ENCODE data around the gene PLEKHN1. TPM values are rescaled to one million over a fixed set of nuclear protein-coding genes. Genes with fewer than 3 reads are reported as not detected.

Gene PLEKHN1
- total RNA-seq, 1 experiment from 2014 or later, result 9.1 TPM

GRCh38 chr1:995665-996633 is 29.7 kb downstream of the PLEKHN1 start:
- no peak overlapping the region for H2AFZ ChIP-seq
- H3K4me1 ChIP-seq (replicated peaks; ENCODE audit: insufficient read depth), result no peaks in the 10 kb centered on the region
- DNase-seq, result no peak
- H3K9me2 ChIP-seq (ENCODE audit: insufficient read depth), result no peaks in the 10 kb centered on the region
- no peak overlapping the region for H3K27ac ChIP-seq
- no TSS peak for BruUV-seq (replicated peaks)
- no peaks in the 10 kb centered on the region for H3K27me3 ChIP-seq (ENCODE audit: insufficient read depth, low read depth)
- CTCF ChIA-PET, result no interaction called here
- peaks cover 11% of the 10 kb centered on the region for H3K79me2 ChIP-seq (ENCODE audit: low read depth)
- H3K4me3 ChIP-seq, result no peak overlapping the region
- H3F3A ChIP-seq (ENCODE audit: insufficient read depth, low read depth), result peaks cover 18% of the 10 kb centered on the region; the same call in 1 of the 2 replicates
- TF ChIP-seq, protein P1, sequence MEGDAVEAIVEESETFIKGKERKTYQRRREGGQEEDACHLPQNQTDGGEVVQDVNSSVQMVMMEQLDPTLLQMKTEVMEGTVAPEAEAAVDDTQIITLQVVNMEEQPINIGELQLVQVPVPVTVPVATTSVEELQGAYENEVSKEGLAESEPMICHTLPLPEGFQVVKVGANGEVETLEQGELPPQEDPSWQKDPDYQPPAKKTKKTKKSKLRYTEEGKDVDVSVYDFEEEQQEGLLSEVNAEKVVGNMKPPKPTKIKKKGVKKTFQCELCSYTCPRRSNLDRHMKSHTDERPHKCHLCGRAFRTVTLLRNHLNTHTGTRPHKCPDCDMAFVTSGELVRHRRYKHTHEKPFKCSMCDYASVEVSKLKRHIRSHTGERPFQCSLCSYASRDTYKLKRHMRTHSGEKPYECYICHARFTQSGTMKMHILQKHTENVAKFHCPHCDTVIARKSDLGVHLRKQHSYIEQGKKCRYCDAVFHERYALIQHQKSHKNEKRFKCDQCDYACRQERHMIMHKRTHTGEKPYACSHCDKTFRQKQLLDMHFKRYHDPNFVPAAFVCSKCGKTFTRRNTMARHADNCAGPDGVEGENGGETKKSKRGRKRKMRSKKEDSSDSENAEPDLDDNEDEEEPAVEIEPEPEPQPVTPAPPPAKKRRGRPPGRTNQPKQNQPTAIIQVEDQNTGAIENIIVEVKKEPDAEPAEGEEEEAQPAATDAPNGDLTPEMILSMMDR (conservative IDR thresholded peaks at IDR 0.05), result no peak
- no peak for TF ChIP-seq EZH2 (IDR thresholded peaks at IDR 0.05; ENCODE audit: low read depth)
- POLR2A ChIA-PET (ENCODE audit: unreplicated experiment), result no interaction called here
- H3K4me2 ChIP-seq, result no peak overlapping the region
- peaks cover 11% of the 10 kb centered on the region for H4K20me1 ChIP-seq (ENCODE audit: insufficient read depth)
- intact Hi-C loops (cut with micrococcal nuclease; ENCODE audit: unreplicated experiment), result no loop called here
- H3K36me3 ChIP-seq (ENCODE audit: low read depth), result no peaks in the 10 kb centered on the region
- H3K9me3 ChIP-seq (ENCODE audit: insufficient read depth, low read depth), result no peaks in the 10 kb centered on the region

DNA sequence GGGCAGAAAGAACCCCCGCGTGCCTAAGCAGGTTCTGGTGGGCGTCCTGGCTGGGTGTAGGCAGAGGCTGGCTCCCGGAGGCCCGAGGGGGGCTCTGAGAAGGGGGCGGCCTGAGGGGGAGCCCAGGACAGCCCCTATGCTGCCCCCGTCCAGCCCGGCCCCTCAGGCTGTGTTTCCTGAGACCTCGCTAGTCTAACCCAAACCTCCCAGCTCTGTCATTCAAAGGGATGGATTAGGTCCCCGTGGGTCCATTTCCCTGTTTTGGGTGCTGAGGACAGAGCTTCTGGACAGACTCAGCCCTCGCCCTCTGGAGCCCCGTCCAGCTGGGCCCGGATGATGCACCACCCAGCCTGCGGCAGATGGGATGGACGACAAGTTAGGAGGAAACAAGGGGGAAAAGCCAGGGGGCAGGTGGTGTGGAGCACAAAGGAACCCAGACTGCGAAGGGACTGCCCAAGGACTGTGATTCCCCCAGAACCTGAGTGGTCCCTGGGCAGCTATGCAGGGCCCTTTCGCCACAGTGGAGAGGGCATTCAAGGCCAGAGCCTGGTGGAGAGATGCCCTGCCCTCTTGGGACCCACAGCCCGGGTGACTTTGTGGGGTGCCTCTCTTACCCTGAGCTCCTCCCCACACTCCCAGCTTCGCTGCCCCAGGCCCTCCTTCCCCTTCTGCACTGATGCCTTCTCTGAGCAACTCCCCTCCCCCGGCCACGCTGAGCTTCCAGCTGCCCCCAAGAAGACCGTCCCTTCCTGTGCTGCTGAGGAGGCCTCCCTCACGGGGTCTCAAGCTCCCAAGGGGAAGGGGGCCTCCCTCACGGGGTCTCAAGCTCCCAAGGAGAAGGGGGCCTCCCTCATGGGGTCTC is 30.8 kb downstream of the PLEKHN1 start:
- H3K9me2 ChIP-seq (ENCODE audit: insufficient read depth), result no peaks in the 10 kb centered on the region
- TF ChIP-seq EZH2 (IDR thresholded peaks at IDR 0.05; ENCODE audit: low read depth), result no peak
- TF ChIP-seq, protein P1 (conservative IDR thresholded peaks at IDR 0.05), result no peak
- intact Hi-C loops (cut with micrococcal nuclease; ENCODE audit: unreplicated experiment), result no loop called here
- ChIA-PET POLR2A (ENCODE audit: unreplicated experiment) (no interaction called here), CTCF (no interaction called here)
- H3K36me3 ChIP-seq (ENCODE audit: low read depth), result no peaks in the 10 kb centered on the region
- H4K20me1 ChIP-seq (ENCODE audit: insufficient read depth), result peaks cover 11% of the 10 kb centered on the region
- peaks cover 19% of the 10 kb centered on the region for H3K79me2 ChIP-seq (ENCODE audit: low read depth)
- H3K27ac ChIP-seq, result no peak overlapping the region
- H2AFZ ChIP-seq, result no peak overlapping the region
- no TSS peak for BruUV-seq (replicated peaks)
- no peak overlapping the region for H3K4me2 ChIP-seq
- no peak overlapping the region for H3K4me3 ChIP-seq
- no peaks in the 10 kb centered on the region for H3K4me1 ChIP-seq (replicated peaks; ENCODE audit: insufficient read depth)
- peaks cover 20% of the 10 kb centered on the region; the same call in 1 of the 2 replicates for H3F3A ChIP-seq (ENCODE audit: insufficient read depth, low read depth)
- no peaks in the 10 kb centered on the region for H3K27me3 ChIP-seq (ENCODE audit: insufficient read depth, low read depth)
- DNase-seq, result no peak
- H3K9me3 ChIP-seq (ENCODE audit: insufficient read depth, low read depth), result no peaks in the 10 kb centered on the region

DNA sequence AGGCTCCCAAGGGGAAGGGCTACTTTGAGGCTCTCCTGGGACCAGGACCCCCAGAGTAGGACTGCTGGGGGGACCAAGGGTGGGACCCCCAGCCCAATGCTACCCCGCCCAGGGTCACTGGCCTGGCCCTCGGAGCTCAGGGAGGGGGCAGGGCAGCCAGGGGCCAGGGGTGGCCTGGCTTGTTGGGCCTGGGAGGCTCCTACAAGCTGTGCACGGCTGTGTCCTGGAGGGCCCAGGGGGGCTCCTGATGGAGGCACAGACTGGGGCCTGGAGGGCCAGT is 31.4 kb downstream of the PLEKHN1 start:
- DNase-seq, result no peak
- Histone ChIP-seq H3K79me2 (ENCODE audit: low read depth) (peaks cover 24% of the 10 kb centered on the region), H3K4me2 (no peak overlapping the region), H3K9me3 (ENCODE audit: insufficient read depth, low read depth) (no peaks in the 10 kb centered on the region), H3K27ac (no peak overlapping the region), H2AFZ (no peak overlapping the region), H3K9me2 (ENCODE audit: insufficient read depth) (no peaks in the 10 kb centered on the region), H3K4me1 (replicated peaks; ENCODE audit: insufficient read depth) (no peaks in the 10 kb centered on the region), H3K36me3 (ENCODE audit: low read depth) (no peaks in the 10 kb centered on the region), H3F3A (ENCODE audit: insufficient read depth, low read depth) (peaks cover 24% of the 10 kb centered on the region; the same call in 1 of the 2 replicates), H3K4me3 (no peak overlapping the region), H3K27me3 (ENCODE audit: insufficient read depth, low read depth) (no peaks in the 10 kb centered on the region), H4K20me1 (ENCODE audit: insufficient read depth) (peaks cover 11% of the 10 kb centered on the region)
- no peak for TF ChIP-seq EZH2 (IDR thresholded peaks at IDR 0.05; ENCODE audit: low read depth)
- TF ChIP-seq, protein P1 (conservative IDR thresholded peaks at IDR 0.05), result no peak
- ChIA-PET POLR2A (ENCODE audit: unreplicated experiment) (no interaction called here), CTCF (no interaction called here)
- intact Hi-C loops (cut with micrococcal nuclease; ENCODE audit: unreplicated experiment), result no loop called here
- no TSS peak for BruUV-seq (replicated peaks)
